Measurements from ENCODE around the gene ERBB4. TPM values are rescaled to one million over a fixed set of nuclear protein-coding genes. Genes with fewer than 3 reads are reported as not detected.

ERBB4 gene
- total RNA-seq, 4 donors from 2014 or later = 0.16 to 12.7 (median 0.27) TPM; not detected in 1

GRCh38 chr2:212142631-212143030, 396.0 kb downstream of the ERBB4 start:
- H3K27me3 ChIP-seq = no peaks in the 10 kb centered on the region
- DNase-seq = no peak
- intact Hi-C loops (cut with DNase I; ENCODE audit: low total_unique reads) (no loop called here), in situ Hi-C loops (cut with MboI; ENCODE audit: low pct_ligation_motif_present in 1 of 4, low pct_unique_long_range_greater_than_20kb in 1 of 4, low sequenced_read_pairs in 3 of 4) (no loop called here)
- H3K36me3 ChIP-seq = no peaks in the 10 kb centered on the region
- no peak overlapping the region for H3K4me3 ChIP-seq
- no peaks in the 10 kb centered on the region for H3K9me3 ChIP-seq
- no peak overlapping the region for H3K27ac ChIP-seq
- 40 to 53% methylated on average over 2 of the region's 2 CpGs for WGBS, 2 donors (ENCODE audit: low coverage in 1 of 2)
- TF ChIP-seq EP300 (IDR thresholded peaks at IDR 0.05; ENCODE audit: low read depth) = no peak
- no peak for TF ChIP-seq POLR2A (IDR thresholded peaks at IDR 0.05)
- TF ChIP-seq POLR2AphosphoS5 (IDR thresholded peaks at IDR 0.05) = no peak
- TF ChIP-seq, protein P1, sequence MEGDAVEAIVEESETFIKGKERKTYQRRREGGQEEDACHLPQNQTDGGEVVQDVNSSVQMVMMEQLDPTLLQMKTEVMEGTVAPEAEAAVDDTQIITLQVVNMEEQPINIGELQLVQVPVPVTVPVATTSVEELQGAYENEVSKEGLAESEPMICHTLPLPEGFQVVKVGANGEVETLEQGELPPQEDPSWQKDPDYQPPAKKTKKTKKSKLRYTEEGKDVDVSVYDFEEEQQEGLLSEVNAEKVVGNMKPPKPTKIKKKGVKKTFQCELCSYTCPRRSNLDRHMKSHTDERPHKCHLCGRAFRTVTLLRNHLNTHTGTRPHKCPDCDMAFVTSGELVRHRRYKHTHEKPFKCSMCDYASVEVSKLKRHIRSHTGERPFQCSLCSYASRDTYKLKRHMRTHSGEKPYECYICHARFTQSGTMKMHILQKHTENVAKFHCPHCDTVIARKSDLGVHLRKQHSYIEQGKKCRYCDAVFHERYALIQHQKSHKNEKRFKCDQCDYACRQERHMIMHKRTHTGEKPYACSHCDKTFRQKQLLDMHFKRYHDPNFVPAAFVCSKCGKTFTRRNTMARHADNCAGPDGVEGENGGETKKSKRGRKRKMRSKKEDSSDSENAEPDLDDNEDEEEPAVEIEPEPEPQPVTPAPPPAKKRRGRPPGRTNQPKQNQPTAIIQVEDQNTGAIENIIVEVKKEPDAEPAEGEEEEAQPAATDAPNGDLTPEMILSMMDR (IDR thresholded peaks at IDR 0.05) = no peak
- no peaks in the 10 kb centered on the region for H3K4me1 ChIP-seq

DNA sequence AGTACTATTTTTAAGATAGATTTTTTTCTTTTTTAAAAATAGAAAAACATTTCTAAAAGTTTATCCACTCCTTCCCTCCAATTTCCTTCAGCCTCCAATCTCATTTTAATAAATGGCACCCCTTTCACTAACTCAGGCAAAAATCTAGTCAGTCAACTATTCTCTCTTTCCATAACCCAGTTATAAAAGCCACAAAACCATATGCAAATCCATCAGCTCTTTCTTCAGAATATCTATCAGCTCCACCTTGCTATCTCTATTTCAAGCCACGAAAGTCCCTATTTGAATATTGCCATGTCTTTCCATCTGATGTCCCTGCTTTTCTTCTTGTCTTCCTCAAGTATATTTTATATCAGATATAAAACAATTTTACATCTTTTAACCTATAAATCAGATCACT, 397.1 kb downstream of the ERBB4 start:
- in situ Hi-C loops (cut with MboI; ENCODE audit: low pct_ligation_motif_present in 1 of 4, low pct_unique_long_range_greater_than_20kb in 1 of 4, low sequenced_read_pairs in 3 of 4) (no loop called here), intact Hi-C loops (cut with DNase I; ENCODE audit: low total_unique reads) (no loop called here)
- H3K9me3 ChIP-seq = no peaks in the 10 kb centered on the region
- 56 to 57% methylated on average over 1 of the region's 1 CpG for WGBS, 2 donors (ENCODE audit: low coverage in 1 of 2)
- H3K36me3 ChIP-seq = no peaks in the 10 kb centered on the region
- DNase-seq = no peak
- no peaks in the 10 kb centered on the region for H3K27me3 ChIP-seq
- no peak overlapping the region for H3K27ac ChIP-seq
- TF ChIP-seq POLR2A (IDR thresholded peaks at IDR 0.05) (no peak), EP300 (IDR thresholded peaks at IDR 0.05; ENCODE audit: low read depth) (no peak), POLR2AphosphoS5 (IDR thresholded peaks at IDR 0.05) (no peak)
- TF ChIP-seq, protein P1 (IDR thresholded peaks at IDR 0.05) = no peak
- H3K4me3 ChIP-seq = no peak overlapping the region
- H3K4me1 ChIP-seq = no peaks in the 10 kb centered on the region

DNA sequence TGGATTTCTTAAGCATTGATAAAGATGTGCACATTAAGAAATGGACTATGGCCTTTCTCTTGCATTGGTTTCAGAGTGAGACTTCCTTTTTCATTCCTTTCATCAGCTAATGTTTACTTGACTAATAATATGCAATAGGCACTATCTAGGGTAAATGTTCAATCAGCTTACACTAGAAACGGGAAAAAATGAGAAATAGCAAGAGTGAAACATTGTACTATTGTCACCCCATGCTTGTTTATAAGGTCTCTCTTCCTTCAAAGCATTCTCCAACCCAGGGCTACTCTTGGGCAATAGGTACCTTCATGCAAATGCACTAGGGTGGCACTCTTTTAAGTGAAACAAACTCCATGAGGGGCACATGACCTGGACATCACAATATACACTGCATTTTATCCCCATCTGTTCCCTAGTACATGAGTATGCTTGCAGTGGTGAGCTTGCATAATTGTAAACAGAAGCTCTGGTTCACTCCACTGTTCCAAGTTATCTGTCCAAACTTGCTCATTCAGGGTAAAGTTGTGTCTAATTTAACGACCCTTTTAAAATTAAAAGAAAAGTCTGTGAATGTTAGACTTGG, 402.3 kb downstream of the ERBB4 start:
- in situ Hi-C loops (cut with MboI; ENCODE audit: low pct_ligation_motif_present in 1 of 4, low pct_unique_long_range_greater_than_20kb in 1 of 4, low sequenced_read_pairs in 3 of 4) (no loop called here), intact Hi-C loops (cut with DNase I; ENCODE audit: low total_unique reads) (no loop called here)
- Histone ChIP-seq H3K9me3 (no peaks in the 10 kb centered on the region), H3K36me3 (no peaks in the 10 kb centered on the region), H3K27me3 (no peaks in the 10 kb centered on the region), H3K4me3 (no peak overlapping the region), H3K4me1 (no peaks in the 10 kb centered on the region), H3K27ac (no peak overlapping the region)
- TF ChIP-seq, protein P1 (IDR thresholded peaks at IDR 0.05) = no peak
- 18 to 35% methylated on average over 2 of the region's 2 CpGs for WGBS, 2 donors (ENCODE audit: low coverage in 1 of 2)
- DNase-seq = no peak

DNA sequence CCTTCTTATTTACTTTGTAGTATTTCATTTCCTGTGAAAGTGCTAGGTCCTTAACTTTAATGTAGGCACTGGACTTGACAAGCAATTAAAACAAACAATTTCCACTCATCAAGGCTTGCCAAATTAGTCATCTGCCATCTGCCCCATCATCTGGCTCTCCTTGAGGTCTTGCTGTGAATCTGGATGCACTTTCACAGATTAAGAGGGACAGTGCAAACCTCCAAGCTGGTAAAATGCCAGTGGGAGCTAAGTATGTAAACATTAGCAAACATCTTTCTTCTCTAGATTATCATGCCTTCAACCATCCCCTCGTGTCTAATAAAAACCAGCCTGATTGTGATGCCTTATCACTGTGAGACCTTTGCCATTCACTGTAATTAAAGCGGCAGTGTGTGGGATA, 402.9 kb downstream of the ERBB4 start:
- intact Hi-C loops (cut with DNase I; ENCODE audit: low total_unique reads) (no loop called here), in situ Hi-C loops (cut with MboI; ENCODE audit: low pct_ligation_motif_present in 1 of 4, low pct_unique_long_range_greater_than_20kb in 1 of 4, low sequenced_read_pairs in 3 of 4) (no loop called here)
- H3K27me3 ChIP-seq = no peaks in the 10 kb centered on the region
- H3K4me1 ChIP-seq = no peaks in the 10 kb centered on the region
- H3K9me3 ChIP-seq = no peaks in the 10 kb centered on the region
- no peak for DNase-seq
- 10 to 43% methylated on average over 2 of the region's 2 CpGs for WGBS, 2 donors (ENCODE audit: low coverage in 1 of 2)
- H3K4me3 ChIP-seq = no peak overlapping the region
- no peak for TF ChIP-seq EP300 (IDR thresholded peaks at IDR 0.05; ENCODE audit: low read depth)
- TF ChIP-seq POLR2A (IDR thresholded peaks at IDR 0.05) = no peak
- TF ChIP-seq, protein P1 (IDR thresholded peaks at IDR 0.05) = no peak
- TF ChIP-seq POLR2AphosphoS5 (IDR thresholded peaks at IDR 0.05) = no peak
- no peak overlapping the region for H3K27ac ChIP-seq
- H3K36me3 ChIP-seq = no peaks in the 10 kb centered on the region

All from transverse colon (tissue), 4 donors.